ENCODE measurements around the gene MAGI1.

GRCh38 chr3:66000506-66000905, 38.2 kb downstream of the MAGI1 start:
- no peak for TF ChIP-seq EZH2phosphoT487 (IDR thresholded peaks at IDR 0.05; ENCODE audit: borderline replicate concordance)
- no peak for TF ChIP-seq CTCF (conservative IDR thresholded peaks at IDR 0.05; ENCODE audit: low read length)

All from Loucy (cell line).